ENCODE measurements around the gene KIF17.

GRCh38 chr1:20702416-20702815 is 15.4 kb downstream of the KIF17 start:
- TF ChIP-seq CTCF (conservative IDR thresholded peaks at IDR 0.05) (no peak; the same call in 1 of the 2 replicates), ZFX (IDR thresholded peaks at IDR 0.05) (no peak)
